ENCODE measurements around the gene PTPRN2.

DNA sequence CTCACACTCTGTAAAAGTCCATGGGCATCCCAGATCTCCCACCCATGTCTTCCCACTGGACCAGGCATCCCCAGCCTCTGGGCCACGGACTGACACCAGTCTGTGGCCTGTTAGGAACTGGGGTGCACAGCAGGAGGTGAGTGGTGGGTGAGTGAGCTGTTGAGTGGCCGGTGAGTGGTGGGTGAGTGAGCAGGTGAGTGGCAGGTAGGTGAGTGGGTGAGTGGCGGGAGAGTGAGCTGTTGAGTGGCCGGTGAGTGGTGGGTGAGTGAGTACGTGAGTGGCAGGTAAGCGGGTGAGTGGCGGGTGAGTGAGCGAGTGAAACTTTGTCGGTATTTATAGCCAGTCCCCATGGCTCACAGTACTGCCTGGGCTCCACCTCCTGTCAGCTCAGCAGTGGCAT lies 779.6 kb downstream of the PTPRN2 start:
- no peak for TF ChIP-seq JUND (IDR thresholded peaks at IDR 0.05; ENCODE audit: borderline replicate concordance, low read depth, low read length)
- TF ChIP-seq JUND (tag; IDR thresholded peaks at IDR 0.05; ENCODE audit: borderline replicate concordance, low read depth, low read length), result no peak
- no peak for TF ChIP-seq EHMT2 (IDR thresholded peaks at IDR 0.05)
- TF ChIP-seq FOXK2 (conservative IDR thresholded peaks at IDR 0.05 in 1 of 2, IDR thresholded peaks at IDR 0.05 in 1 of 2; ENCODE audit: low read depth in 2 of 2), result no peak
